ENCODE results near the gene ZNF774.

- no peak for TF ChIP-seq POLR2A (IDR thresholded peaks at IDR 0.05; ENCODE audit: low read depth, low read length)
- no peak for TF ChIP-seq POLR2AphosphoS5 (IDR thresholded peaks at IDR 0.05; ENCODE audit: low read length)
- TF ChIP-seq EZH2 (IDR thresholded peaks at IDR 0.05; ENCODE audit: borderline replicate concordance, control insufficient read depth, low read depth, low read length): no peak
- no peak for TF ChIP-seq SMC3 (IDR thresholded peaks at IDR 0.05; ENCODE audit: borderline replicate concordance, low read length)
- TF ChIP-seq CTCF (IDR thresholded peaks at IDR 0.05 in 2 of 3, conservative IDR thresholded peaks at IDR 0.05 in 1 of 3; ENCODE audit: control insufficient read depth in 2 of 3, extremely low read depth in 1 of 3, insufficient read depth in 1 of 3, low read depth in 3 of 3, low read length in 3 of 3): no peak
- no peak for TF ChIP-seq NFIC (IDR thresholded peaks at IDR 0.05; ENCODE audit: low read depth, low read length)
- TF ChIP-seq PRDM15 (CRISPR knock-in tag; IDR thresholded peaks at IDR 0.05): no peak
- TF ChIP-seq EP300 (IDR thresholded peaks at IDR 0.05; ENCODE audit: borderline replicate concordance in 1 of 2, control insufficient read depth in 1 of 2, low read depth in 2 of 2, low read length in 2 of 2): no peak
- TF ChIP-seq SUZ12 (IDR thresholded peaks at IDR 0.05; ENCODE audit: unreplicated experiment): no peak
- TF ChIP-seq SIN3A (IDR thresholded peaks at IDR 0.05; ENCODE audit: low read depth, low read length): no peak
Measured at GRCh38 chr15:90394074-90394473, 42.0 kb downstream of the ZNF774 start.
